GM12875 (cell line): Measurements from ENCODE around the gene TGFBR3.

Source experiments
- H3K4me3 ChIP-seq: one replicate; pipeline ENCODE4 v1.5.1; 2011; ENCODE audit warnings: low read depth, low read length, control low read depth
- CTCF ChIP-seq: IDR thresholded peaks from 2 replicates; pipeline ENCODE4 v1.5.1; 2011; ENCODE audit warnings: low read depth, mild to moderate bottlenecking, control low read depth, inconsistent platforms, low read length, moderate library complexity, borderline replicate concordance; ENCODE audit not compliant: insufficient read depth

The TGFBR3 gene

GRCh38 chr1:91895832-91896556 is 10.0 kb upstream of the TGFBR3 start:
- TF ChIP-seq CTCF: no peak
- no peak overlapping the region for H3K4me3 ChIP-seq

DNA sequence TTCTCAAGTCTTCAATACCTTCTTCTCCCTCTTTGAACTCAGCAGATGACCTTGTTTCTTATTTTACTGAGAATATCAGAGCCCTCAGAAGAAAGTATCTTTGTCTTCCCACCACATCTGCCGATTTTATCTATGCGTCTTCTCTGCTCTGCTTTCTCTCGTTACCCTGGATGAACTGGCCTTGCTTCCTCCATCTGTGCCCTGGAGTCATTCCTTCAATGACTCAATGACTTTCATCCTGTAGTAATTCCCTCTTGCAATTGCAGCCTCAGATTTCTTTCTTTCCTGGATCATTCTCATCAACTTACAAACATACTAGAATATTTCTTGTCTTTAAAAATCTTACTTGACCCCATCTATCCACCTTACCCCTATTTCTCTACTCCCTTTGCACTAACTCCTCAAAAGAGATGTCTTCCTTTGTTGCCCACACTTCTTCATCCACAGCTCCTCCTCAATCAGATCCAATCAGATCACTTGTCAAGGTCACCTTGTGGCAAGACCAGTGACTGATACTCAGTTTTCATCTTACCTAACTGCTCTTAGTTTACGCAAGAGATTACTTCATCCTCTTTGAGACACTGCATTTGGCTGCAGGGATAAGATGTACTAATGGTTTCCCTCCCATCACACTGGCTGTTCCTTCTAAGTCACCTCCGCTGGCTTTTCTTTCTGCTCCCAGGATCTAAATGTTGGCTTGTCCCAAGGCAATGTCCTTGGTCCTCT is 8.2 kb upstream of the TGFBR3 start:
- TF ChIP-seq CTCF: no peak
- no peak overlapping the region for H3K4me3 ChIP-seq

DNA sequence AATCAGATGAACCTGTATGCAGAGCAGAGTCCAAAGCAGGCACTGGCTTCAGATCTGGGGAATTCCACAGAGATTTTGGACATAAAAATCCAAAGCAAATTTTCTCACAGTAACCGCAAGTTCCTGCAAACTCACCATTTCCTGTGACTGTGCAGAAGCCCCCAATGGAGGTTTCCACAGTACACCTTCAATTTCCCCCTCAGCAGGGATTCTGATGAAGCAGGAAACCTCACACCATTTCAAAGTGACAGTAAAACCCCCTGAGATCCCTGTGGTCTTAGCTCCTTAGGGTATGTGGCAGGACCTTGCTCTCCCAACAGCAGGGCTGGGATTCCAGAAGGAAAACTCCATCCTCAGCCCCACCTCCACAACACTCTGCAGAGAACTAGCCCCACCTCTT is 6.0 kb upstream of the TGFBR3 start:
- H3K4me3 ChIP-seq: no peak overlapping the region
- TF ChIP-seq CTCF: no peak

- no peak for TF ChIP-seq CTCF
- no peak overlapping the region for H3K4me3 ChIP-seq
These were observed 5.5 kb upstream of the TGFBR3 start for GRCh38 chr1:91891454-91891853.

- no peak for TF ChIP-seq CTCF
- no peak overlapping the region for H3K4me3 ChIP-seq
These were observed 3.9 kb upstream of the TGFBR3 start for GRCh38 chr1:91889717-91890459.

DNA sequence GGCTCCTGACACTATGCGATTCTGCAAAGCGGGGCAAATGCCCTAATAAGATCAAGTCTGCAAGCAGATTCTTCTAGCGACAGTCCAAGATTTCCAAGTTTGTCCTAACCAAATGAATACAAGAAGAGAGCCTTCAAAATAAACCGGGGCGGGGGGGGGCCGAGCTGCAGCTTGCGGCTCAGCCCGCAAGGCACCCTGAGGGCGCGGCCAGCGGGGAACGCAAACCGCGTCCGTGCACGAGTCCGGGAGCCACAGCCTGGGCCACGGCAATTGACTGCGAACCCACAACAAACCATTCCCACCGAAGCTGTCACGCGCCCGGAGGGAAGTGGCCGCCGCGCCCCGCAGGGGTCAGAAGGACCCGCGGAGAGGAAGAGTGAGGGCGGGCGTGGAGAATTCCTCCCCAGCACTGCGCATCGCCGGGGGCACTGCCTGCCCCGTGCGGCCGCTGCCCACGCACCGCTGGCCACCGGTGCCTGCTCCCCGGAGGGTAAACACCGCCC is 687 bp downstream of the TGFBR3 start:
- TF ChIP-seq CTCF: no peak
- H3K4me3 ChIP-seq: peak overlapping the region; percentile 98
